Measurements from ENCODE around the gene RCSD1. TPM values are rescaled to one million over a fixed set of nuclear protein-coding genes. Genes with fewer than 3 reads are reported as not detected.

RCSD1 gene
- total and polyA plus RNA-seq, 2 of the 13 experiments (the other 11 are each of a cell fraction or from before 2014, with no cell fraction given) = not detected

GRCh38 chr1:167720965-167721616 is 91.1 kb downstream of the RCSD1 start (continued):
- TF ChIP-seq ZNF616 (CRISPR knock-in tag; IDR thresholded peaks at IDR 0.05; ENCODE audit: low read depth) (no peak), ZNF224 (CRISPR knock-in tag; IDR thresholded peaks at IDR 0.05) (no peak), ZNF382 (CRISPR knock-in tag; IDR thresholded peaks at IDR 0.05; ENCODE audit: borderline replicate concordance) (no peak), USF2 (IDR thresholded peaks at IDR 0.05; ENCODE audit: low read depth, low read length) (no peak), USF2 (CRISPR knock-in tag; IDR thresholded peaks at IDR 0.05; ENCODE audit: borderline replicate concordance) (no peak), ZNF770 (CRISPR knock-in tag; IDR thresholded peaks at IDR 0.05) (peak; percentile 48; the same call in 1 of the 2 replicates), KLF11 (CRISPR knock-in tag; IDR thresholded peaks at IDR 0.05) (0 out of 2 replicates have a peak, but pooled peaks have one; percentile 56), KLF9 (CRISPR knock-in tag; IDR thresholded peaks at IDR 0.05; ENCODE audit: low read depth) (no peak), HOXD1 (CRISPR knock-in tag; IDR thresholded peaks at IDR 0.05) (no peak), MED13 (CRISPR knock-in tag; IDR thresholded peaks at IDR 0.05) (no peak), MXD3 (CRISPR knock-in tag; IDR thresholded peaks at IDR 0.05) (no peak), XRCC5 (optimal IDR thresholded peaks at IDR 0.05; ENCODE audit: low read length) (no peak), ZNF672 (CRISPR knock-in tag; IDR thresholded peaks at IDR 0.05) (no peak), TARDBP (CRISPR knock-in tag; IDR thresholded peaks at IDR 0.05) (peak; percentile 51; the same call in 1 of the 2 replicates), TFDP2 (CRISPR knock-in tag; IDR thresholded peaks at IDR 0.05) (no peak), ZNF629 (CRISPR knock-in tag; conservative IDR thresholded peaks at IDR 0.05) (no peak), ZNF704 (CRISPR knock-in tag; IDR thresholded peaks at IDR 0.05; ENCODE audit: borderline replicate concordance) (no peak), SMAD3 (CRISPR knock-in tag; IDR thresholded peaks at IDR 0.05) (no peak), GATAD2A (CRISPR knock-in tag; IDR thresholded peaks at IDR 0.05) (peak; percentile 31; the same call in 1 of the 2 replicates), NR0B2 (CRISPR knock-in tag; IDR thresholded peaks at IDR 0.05) (no peak), PHF8 (CRISPR knock-in tag; IDR thresholded peaks at IDR 0.05) (no peak), CBX2 (IDR thresholded peaks at IDR 0.05; ENCODE audit: low read depth, low read length) (no peak), CBX2 (CRISPR knock-in tag; IDR thresholded peaks at IDR 0.05; ENCODE audit: low read depth) (no peak), ZNF569 (CRISPR knock-in tag; IDR thresholded peaks at IDR 0.05; ENCODE audit: borderline replicate concordance) (no peak), SMYD3 (CRISPR knock-in tag; IDR thresholded peaks at IDR 0.05) (0 out of 2 replicates have a peak, but pooled peaks have one; percentile 68)
